HepG2 (cell line): ENCODE measurements around the gene POLE4. TPM values are rescaled to one million over a fixed set of nuclear protein-coding genes. Genes with fewer than 3 reads are reported as not detected.

Experiments used
- ATF1 ChIP-seq: IDR thresholded peaks from 2 replicates; pipeline ENCODE4 v1.6.1; 2016; ENCODE audit warnings: mild to moderate bottlenecking, control low read depth
- GABPB1 ChIP-seq: IDR thresholded peaks from 2 replicates; pipeline ENCODE4 v1.6.1; 2016; ENCODE audit warnings: mild to moderate bottlenecking, missing genetic modification reagents, moderate library complexity, missing compliant biosample characterization
- GMEB1 ChIP-seq: sonication (generic); formaldehyde crosslinking; IDR thresholded peaks from 2 replicates; pipeline ENCODE4 v1.5.1; 2020; ENCODE audit warnings: missing genetic modification reagents, mild to moderate bottlenecking, borderline replicate concordance
- HIC2 ChIP-seq: sonication (generic); formaldehyde crosslinking; IDR thresholded peaks from 2 replicates; pipeline ENCODE4 v1.9.0; 2022; ENCODE audit warnings: low read depth, missing genetic modification reagents
- HMGXB4 ChIP-seq, 2 experiments: sonication (generic) in 1 of 2; formaldehyde crosslinking in 1 of 2; IDR thresholded peaks; 2 replicates each; pipeline versions ENCODE4 v1.4.0 to v1.6.1; 2018 to 2020; ENCODE audit warnings: missing genetic modification reagents in 2 of 2, borderline replicate concordance in 1 of 2, low read depth in 1 of 2, mild to moderate bottlenecking in 1 of 2, missing biosample characterization in 1 of 2
- HNF4G ChIP-seq, 2 experiments: sonication (generic) in 1 of 2; formaldehyde crosslinking in 1 of 2; IDR thresholded peaks; 2 replicates each; pipeline versions ENCODE4 v1.4.0 to v1.6.1; 2011 to 2020; ENCODE audit warnings: borderline replicate concordance in 2 of 2, low read depth in 2 of 2, mild to moderate bottlenecking in 2 of 2, low read length in 1 of 2, missing genetic modification reagents in 1 of 2, moderate library complexity in 1 of 2
- IRF2 ChIP-seq: IDR thresholded peaks from 2 replicates; pipeline ENCODE4 v1.6.1; 2018; ENCODE audit warnings: missing genetic modification reagents, missing compliant biosample characterization
- KDM2A ChIP-seq: sonication (generic); formaldehyde crosslinking; IDR thresholded peaks from 2 replicates; pipeline ENCODE4 v1.4.0; 2020; ENCODE audit warnings: low read depth, missing genetic modification reagents, borderline replicate concordance
- KLF15 ChIP-seq: sonication (generic); formaldehyde crosslinking; IDR thresholded peaks from 2 replicates; pipeline ENCODE4 v1.8.1; 2023; ENCODE audit warnings: borderline replicate concordance, mild to moderate bottlenecking, inconsistent platforms, missing genetic modification reagents, mixed read lengths
- NFYC ChIP-seq: IDR thresholded peaks from 2 replicates; pipeline ENCODE4 v1.6.1; 2016; ENCODE audit warnings: missing genetic modification reagents, missing compliant biosample characterization
- NRL ChIP-seq: sonication (generic); formaldehyde crosslinking; IDR thresholded peaks from 2 replicates; pipeline ENCODE4 v1.5.0; 2020; ENCODE audit warnings: missing genetic modification reagents, mild to moderate bottlenecking, moderate library complexity, borderline replicate concordance
- ZFP41 ChIP-seq: sonication (generic); formaldehyde crosslinking; IDR thresholded peaks from 2 replicates; pipeline ENCODE4 v1.4.0; 2020; ENCODE audit warnings: mild to moderate bottlenecking, missing genetic modification reagents, borderline replicate concordance
- ZFP90 ChIP-seq: sonication (generic); formaldehyde crosslinking; IDR thresholded peaks from 2 replicates; pipeline ENCODE4 v1.8.0; 2022; ENCODE audit warnings: missing genetic modification reagents, mild to moderate bottlenecking, inconsistent platforms, borderline replicate concordance
- ZNF343 ChIP-seq: sonication (generic); formaldehyde crosslinking; IDR thresholded peaks from 2 replicates; pipeline ENCODE4 v1.4.0; 2020; ENCODE audit warnings: mild to moderate bottlenecking, missing genetic modification reagents
- ZNF605 ChIP-seq: sonication (generic); formaldehyde crosslinking; IDR thresholded peaks from 2 replicates; pipeline ENCODE4 v1.8.0; 2022; ENCODE audit warnings: mild to moderate bottlenecking, missing genetic modification reagents
- ZNF644 ChIP-seq: IDR thresholded peaks from 2 replicates; pipeline ENCODE4 v1.6.1; 2016; ENCODE audit warnings: low read depth
- ZNF766 ChIP-seq: sonication (generic); formaldehyde crosslinking; IDR thresholded peaks from 2 replicates; pipeline ENCODE4 v1.5.0; 2020; ENCODE audit warnings: missing genetic modification reagents, borderline replicate concordance
- ZNF775 ChIP-seq: sonication (generic); formaldehyde crosslinking; IDR thresholded peaks from 2 replicates; pipeline ENCODE4 v1.4.0; 2020; ENCODE audit warnings: missing genetic modification reagents, mild to moderate bottlenecking, moderate library complexity, borderline replicate concordance
- ZNF781 ChIP-seq: sonication (generic); formaldehyde crosslinking; IDR thresholded peaks from 2 replicates; pipeline ENCODE4 v1.5.1; 2020; ENCODE audit warnings: borderline replicate concordance, mild to moderate bottlenecking, missing genetic modification reagents; ENCODE audit errors: not compliant biosample characterization
- polyA plus RNA-seq, 8 experiments: library from polyadenylated mRNA; depleted of rRNA in 3 of 8; stranded (reverse) in 7 of 8; unstranded in 1 of 8; fragments of >200 nt; fragmentation: Illumina TruSeq in 4 of 8; extraction: Trizol in 4 of 8; gene quantifications; 2 replicates each; pipeline versions ENCODE4 v1.2.1 to v1.2.3, GENCODE V29; 2011 to 2016; ENCODE audit warnings: low read depth in 4 of 8, missing spikeins in 1 of 8, mixed read lengths in 1 of 8; ENCODE audit not compliant: insufficient read depth in 1 of 8
- total RNA-seq, 5 experiments: library from RNA; depleted of rRNA; stranded (reverse); fragments of >200 nt; fragmentation: Illumina TruSeq; extraction: Trizol; gene quantifications; 2 replicates each; pipeline ENCODE4 v1.2.3, GENCODE V29; 2016; ENCODE audit warnings: low read depth in 1 of 5

POLE4 gene
- total and polyA plus RNA-seq, 2 of the 13 experiments (the other 11 are each of a cell fraction or from before 2014, with no cell fraction given) = 106 to 116 TPM

- no peak for TF ChIP-seq ZNF766 (CRISPR knock-in tag)
- TF ChIP-seq KLF15 (CRISPR knock-in tag) = 0 out of 2 replicates have a peak, but pooled peaks have one; percentile 59
- TF ChIP-seq ZNF775 (CRISPR knock-in tag) = 0 out of 2 replicates have a peak, but pooled peaks have one; percentile 26
- no peak for TF ChIP-seq ZFP41 (CRISPR knock-in tag)
- TF ChIP-seq ATF1 (CRISPR knock-in tag) = 0 out of 2 replicates have a peak, but pooled peaks have one; percentile 17
- peak; percentile 18; the same call in 1 of the 2 replicates for TF ChIP-seq ZNF644 (CRISPR knock-in tag)
- peak; percentile 86; the same call in 1 of the 2 replicates for TF ChIP-seq NRL (CRISPR knock-in tag)
- peak; percentile 41; the same call in 1 of the 2 replicates for TF ChIP-seq IRF2 (CRISPR knock-in tag)
- TF ChIP-seq ZNF605 (CRISPR knock-in tag) = peak; percentile 73
- TF ChIP-seq ZNF781 = peak; percentile 21
- TF ChIP-seq ZFP90 (CRISPR knock-in tag) = peak; percentile 83; the same call in 1 of the 2 replicates
- 0 out of 2 replicates have a peak, but pooled peaks have one; percentile 23 for TF ChIP-seq GABPB1 (CRISPR knock-in tag)
- no peak for TF ChIP-seq NFYC (CRISPR knock-in tag)
- 0 out of 2 replicates have a peak, but pooled peaks have one; percentile 35 for TF ChIP-seq HNF4G (IDR thresholded peaks at IDR 0.05; ENCODE audit: borderline replicate concordance, low read depth, low read length)
- peak; percentile 65; the same call in 1 of the 2 replicates for TF ChIP-seq HNF4G (CRISPR knock-in tag; IDR thresholded peaks at IDR 0.05; ENCODE audit: borderline replicate concordance, low read depth)
- TF ChIP-seq HIC2 (CRISPR knock-in tag) = peak; percentile 21; the same call in 1 of the 2 replicates
- TF ChIP-seq GMEB1 (CRISPR knock-in tag) = 0 out of 2 replicates have a peak, but pooled peaks have one; percentile 10
- TF ChIP-seq KDM2A = peak; percentile 88
- no peak; the same call in 1 of the 2 replicates for TF ChIP-seq ZNF343 (CRISPR knock-in tag)
- peak in 1 of 2 experiments; percentile 46; a peak in 1 of 4 replicates for TF ChIP-seq HMGXB4 (CRISPR knock-in tag; IDR thresholded peaks at IDR 0.05; ENCODE audit: borderline replicate concordance in 1 of 2, low read depth in 1 of 2)
Measured at GRCh38 chr2:74924463-74925265, 33.8 kb upstream of the POLE4 start (continued).
